GF-D8 (cell line): ENCODE data around the gene RSRC1.
"Not testable (repeated sequence)": the region's sequence is repeated elsewhere in the genome, so short reads cannot be mapped to it uniquely, and the experiment has no call there.

ENCODE experiments used
- DNase-seq: peaks from one replicate; lab custom pipeline; 2025; lab: John Stamatoyannopoulos, UW

Gene RSRC1

DNA sequence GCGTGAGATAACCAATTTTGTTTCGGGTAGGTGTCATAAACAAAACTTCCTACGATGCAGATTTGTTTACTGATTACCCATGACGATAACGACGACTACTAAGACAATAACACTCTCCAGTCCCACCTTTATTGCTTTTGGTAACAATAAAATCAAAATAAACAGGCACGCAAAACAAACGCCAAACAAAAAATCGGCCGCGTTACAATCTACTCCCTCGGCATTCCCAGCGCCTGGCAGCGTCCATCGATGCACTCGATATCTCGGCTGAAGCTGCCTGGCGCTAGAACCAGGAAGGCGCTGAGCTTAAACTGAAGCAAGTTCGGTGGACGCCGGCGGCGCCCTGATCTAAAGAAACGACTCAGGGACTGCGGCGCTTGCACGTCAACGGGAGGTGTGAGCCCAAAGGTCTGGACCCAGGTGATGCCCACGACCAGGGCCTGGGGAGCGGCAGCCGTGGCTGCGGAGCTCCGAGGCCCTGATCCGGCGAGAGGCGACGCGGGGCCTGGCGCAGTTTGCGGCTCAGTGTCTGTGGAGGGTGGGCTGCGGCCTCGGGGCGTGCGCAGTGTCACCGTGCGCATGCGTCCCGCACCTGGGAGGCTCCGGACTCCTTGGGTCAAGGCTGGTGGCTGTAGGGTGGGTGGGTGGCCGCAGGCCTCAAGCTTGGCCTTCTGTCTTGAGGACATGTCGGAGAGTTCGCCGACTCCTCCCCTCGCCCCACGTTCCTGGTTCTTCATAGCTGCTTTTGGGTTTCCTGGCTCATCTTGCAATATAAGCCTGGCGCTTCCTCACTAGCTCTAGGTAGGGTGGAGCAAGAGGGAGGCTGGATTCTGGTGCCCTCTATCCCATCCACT, at the start of gene RSRC1:
Gene RSRC1 (plus strand): TSS at position 286 of the 854 bp plus-strand sequence. CDS start 12,016 bp downstream, outside the sequence.
- peak; percentile 74 for DNase-seq

GRCh38 chr3:158065574-158065973, 44.3 kb upstream of the RSRC1 start:
- not testable (repeated sequence) for DNase-seq

GRCh38 chr3:158072790-158073189, 37.1 kb upstream of the RSRC1 start:
- DNase-seq: no peak

DNA sequence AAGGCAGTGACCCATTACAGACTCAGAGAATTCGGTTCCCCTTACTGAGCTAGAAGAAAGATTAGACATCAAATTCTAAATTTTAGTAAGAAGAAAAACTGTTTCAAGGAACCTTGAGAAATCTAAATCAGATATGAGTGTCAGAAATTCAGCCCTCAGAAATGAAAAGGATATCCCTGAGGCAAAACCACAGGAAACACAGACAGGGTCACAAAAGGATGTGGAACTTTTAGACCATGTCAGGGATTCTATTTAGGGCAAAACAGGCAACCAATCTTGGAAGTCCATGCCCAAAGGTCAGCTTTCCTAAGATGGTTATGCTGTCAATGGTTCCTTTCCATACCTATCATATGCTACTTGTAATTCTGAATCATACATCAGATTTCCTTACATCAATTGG, 35.3 kb upstream of the RSRC1 start:
- DNase-seq: no peak

DNA sequence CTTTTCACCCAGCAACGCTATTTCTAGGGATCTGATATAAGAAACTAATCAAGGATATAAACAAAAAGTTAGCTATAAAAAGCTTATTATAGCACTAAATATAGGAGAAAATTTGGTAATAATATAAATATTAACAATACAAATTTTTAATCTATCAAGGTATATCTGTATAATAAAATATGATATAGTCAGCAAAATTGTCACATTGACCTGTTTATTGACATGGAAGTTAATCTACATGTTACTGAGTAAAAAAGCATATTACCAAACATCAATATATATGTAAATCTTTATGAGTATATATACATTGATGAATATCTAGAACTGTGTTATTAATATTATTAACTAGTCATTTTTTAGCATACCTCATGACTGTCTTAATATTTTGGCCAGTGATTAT, 30.3 kb upstream of the RSRC1 start:
- no peak for DNase-seq

DNA sequence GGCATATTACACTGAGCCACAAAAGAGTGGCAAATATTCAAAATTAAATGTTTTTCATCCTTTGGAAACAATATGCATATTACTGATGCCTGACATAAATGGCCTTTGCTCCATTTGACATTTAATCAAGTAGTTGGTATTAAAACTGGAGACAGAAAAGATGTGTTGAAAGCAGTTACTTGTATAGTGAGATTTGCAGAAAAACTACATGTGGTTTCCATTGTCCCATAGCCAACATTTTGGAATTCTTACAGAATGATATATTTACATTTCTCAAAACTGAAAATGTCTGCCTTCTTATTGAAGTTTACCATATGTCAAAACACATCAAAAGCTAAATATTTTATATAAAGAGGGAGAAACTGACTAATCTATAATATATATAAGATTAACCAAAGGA, 25.2 kb upstream of the RSRC1 start:
- DNase-seq: no peak

DNA sequence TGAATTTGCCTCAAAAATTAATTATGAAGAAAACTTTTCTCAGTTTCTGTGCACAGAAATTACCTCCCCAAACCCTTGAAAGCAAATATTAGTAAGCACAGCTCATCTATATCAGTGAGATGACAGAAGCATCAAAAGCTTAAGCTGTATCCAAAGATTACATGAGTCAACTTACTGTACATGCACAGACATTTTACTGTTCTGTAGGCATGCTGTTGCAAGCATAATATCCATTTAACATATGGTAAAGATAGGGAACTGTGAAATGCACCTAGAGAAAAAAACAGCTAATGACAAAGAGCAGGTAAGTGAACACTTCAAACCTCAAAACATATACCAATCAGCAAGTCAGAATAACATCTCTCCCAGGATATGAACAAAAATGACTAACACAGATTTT, 24.5 kb upstream of the RSRC1 start:
- DNase-seq: no peak

GRCh38 chr3:158085931-158086330, 24.0 kb upstream of the RSRC1 start:
- no peak for DNase-seq

DNA sequence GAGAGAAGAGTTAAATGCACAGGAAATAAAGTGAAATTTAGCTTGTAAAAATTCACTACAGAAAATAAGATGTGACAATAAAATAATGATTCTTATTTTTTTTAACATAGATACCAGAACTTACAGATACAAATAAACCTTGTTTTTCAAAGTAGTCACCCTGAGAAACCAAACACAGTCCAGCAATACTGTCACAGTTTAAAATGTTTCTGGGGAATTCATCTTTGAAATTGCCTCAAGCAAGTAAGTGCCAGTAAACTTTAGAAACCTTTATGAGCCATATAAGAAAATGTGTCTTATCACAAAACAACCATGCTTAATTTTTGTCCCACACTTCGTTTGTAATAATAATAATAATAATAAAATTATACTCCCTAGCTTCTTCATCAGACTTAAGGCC, 23.5 kb upstream of the RSRC1 start:
- DNase-seq: no peak

DNA sequence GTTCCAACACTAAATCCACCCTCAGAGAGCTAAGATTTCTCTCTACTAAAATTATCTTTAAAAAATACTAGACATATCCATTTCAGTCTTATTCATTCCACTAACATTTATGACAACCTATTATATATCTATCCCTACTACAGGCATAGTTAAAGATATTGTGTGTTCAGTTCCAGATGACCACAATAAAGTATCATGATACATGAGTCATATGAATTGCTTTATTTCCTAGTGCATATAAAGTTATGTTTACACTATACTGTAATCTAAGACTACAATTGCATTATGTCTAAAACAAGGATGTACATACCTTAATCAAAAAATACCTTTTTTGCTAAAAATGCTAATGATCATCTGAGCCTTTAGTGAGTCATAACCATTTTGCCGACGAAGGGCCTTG, 23.1 kb upstream of the RSRC1 start:
- DNase-seq: no peak

- no peak for DNase-seq
Observed at GRCh38 chr3:158091531-158091930, 18.4 kb upstream of the RSRC1 start.

DNA sequence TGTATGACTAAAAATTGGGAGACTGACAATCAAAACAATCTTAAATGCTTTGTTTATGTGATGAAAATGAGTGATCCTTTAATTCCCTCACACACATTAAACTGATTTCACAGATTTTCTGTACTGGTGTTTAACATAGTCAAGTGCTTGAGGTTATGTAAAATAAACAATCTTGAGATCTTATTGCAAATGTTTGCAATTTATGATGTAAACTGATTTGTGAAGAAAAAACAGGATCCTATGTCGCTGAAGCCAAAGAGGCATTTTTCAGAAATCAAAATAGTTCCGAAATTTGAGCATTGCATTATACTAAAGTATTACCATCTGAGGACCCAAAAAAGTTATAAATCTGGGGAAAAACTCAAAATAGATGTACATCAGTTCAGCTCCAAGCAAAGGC, 16.4 kb upstream of the RSRC1 start:
- DNase-seq: no peak

GRCh38 chr3:158094235-158095110, 15.4 kb upstream of the RSRC1 start:
- DNase-seq: no peak

DNA sequence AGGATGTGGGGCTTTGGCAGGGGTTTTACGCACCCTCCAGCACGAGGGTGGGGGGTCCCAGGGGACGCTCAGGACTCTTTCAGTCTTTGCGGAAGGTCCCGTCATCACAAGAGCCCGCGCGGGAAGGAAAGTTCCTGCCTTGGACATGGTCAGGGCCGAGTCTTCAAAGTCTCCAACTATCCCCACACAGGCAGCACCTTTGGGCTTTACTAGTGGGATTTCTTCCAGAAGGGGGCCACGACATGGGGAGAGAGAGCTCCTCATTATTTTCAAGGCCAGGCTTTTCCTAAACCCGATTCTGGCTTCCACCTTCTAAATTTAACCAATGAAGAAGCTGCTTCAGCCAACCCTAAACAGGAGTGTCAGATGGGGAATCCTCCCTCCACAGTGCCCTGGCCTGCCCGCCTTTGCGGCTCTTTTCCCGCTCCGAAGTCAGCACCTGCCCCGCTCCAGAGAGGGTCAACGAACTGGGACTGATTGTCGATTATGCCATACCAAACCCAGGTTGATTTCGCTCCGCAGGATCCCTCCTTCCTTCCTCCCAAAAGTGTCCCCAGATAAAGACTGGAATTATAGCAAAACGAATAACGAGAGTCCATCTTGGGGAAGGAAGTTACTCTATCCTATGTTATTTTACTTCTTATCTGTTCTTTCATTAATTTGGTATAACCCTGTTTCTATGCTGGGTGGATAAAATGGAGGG, 14.6 kb upstream of the RSRC1 start:
- DNase-seq: no peak

DNA sequence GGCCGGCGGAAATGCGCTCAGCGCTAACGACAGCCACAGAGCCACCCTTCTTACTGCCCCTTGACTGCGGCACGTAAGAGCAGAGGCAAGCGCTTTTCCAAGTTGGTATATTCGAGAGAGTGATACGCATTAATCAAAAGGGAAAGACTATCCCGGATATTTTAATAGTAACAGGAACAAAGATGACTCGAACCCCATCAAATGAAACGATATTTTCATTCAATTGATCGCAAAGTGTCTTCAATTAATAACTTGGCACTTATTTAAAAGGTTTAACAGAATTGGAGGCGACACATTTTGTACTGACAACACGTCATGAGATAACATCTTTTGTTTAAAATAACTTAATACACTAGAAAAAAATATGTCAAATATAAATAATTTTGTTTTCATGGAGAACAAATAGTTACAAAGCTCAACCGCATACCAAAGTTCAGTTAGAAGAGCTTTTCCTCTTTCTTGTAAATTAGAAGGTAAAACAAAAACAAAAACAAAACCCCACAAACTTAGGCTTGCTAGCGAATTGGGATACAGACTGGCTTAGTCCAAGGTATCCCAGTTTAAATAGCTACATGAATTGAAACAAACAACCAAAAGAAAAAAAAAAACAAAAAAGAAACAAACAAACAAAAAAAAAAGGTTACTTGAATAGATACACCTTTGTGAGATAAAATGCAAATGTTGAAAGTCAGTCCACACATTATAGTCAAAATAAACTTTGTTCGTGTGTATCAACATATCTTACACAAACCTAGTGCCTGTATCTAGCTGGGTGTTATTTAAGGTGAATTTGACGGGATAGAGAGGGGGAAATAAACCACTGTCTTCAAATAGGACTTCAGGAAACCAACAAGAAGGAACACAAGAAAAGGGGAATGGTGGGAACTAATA, 13.8 kb upstream of the RSRC1 start:
- no peak for DNase-seq

- peak; percentile 38 for DNase-seq
Observed at GRCh38 chr3:158097081-158097592, 12.8 kb upstream of the RSRC1 start.

GRCh38 chr3:158097593-158098308, 12.1 kb upstream of the RSRC1 start:
- DNase-seq: peak; percentile 45

GRCh38 chr3:158098309-158098639, 11.6 kb upstream of the RSRC1 start:
- DNase-seq: no peak

DNA sequence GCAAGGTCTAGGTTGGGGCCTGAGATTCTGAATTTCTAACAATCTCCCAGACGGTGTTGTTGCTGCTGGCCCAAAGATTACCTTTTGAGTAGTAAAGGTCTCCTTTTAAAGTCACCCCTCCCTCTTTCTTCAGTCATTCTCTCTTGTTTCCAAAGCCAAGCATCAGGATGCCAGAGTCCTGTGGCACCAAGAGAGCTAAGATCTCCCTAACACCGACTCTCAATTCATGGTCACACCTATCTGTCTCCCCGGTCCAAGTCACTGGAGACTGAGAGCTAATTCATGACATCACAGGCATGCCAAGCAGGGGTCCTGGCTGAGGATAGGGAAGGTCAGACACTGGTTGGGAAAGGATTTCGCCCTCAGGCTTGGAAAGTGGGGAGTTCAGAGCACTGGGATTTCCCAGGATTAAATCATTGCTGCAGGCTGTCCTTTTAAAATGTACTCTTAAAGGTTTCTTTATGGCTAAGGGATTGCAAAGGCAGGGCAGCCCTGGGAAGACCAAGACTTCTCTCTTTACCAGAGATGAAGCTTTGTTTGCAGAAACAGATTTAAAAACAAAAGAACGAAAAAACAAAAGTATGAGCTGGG, 11.0 kb upstream of the RSRC1 start:
- no peak for DNase-seq

DNA sequence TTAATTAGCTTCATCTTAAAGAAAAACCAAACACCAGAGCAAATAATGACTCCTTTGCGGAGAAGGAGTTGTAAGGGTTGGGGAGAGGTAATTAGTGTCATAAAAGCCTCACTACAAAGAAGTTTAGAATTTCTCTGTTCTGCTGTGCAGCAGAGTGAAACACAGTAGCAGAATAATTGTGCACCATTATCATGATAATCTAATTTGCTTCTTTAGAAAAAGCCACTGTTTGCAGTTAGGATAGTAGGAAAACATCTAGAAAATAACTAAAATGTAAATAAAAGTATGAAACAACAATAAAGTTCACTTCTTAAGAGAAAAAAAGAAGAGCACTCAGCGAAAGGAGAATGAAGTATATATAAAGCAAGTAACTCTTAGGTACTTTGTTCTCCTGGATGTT, 9.2 kb upstream of the RSRC1 start:
- DNase-seq: no peak
